Heart right ventricle (tissue), 16 donors: ENCODE measurements around the gene YPEL3. TPM values are rescaled to one million over a fixed set of nuclear protein-coding genes. Genes with fewer than 3 reads are reported as not detected.

Source experiments
- ATAC-seq, 8 donors: fragments of 200-7000 bp; cut with Tn5 transposase; one replicate each; pipeline ENCODE4 v1.9.1; 2020; ENCODE audit warnings: mild to moderate bottlenecking in 8 of 8, moderate library complexity in 8 of 8, moderate number of reproducible peaks in 1 of 8
- DNase-seq, 2 donors: peaks; one replicate each; pipeline ENCODE4 v3.0.0-alpha.2; 2020
- H3K27ac ChIP-seq, 10 donors: fragments of 200-600 bp; sonication (generic) in 2 of 10; one replicate each; pipeline versions ENCODE4 v1.5.0 to v1.8.0; 2020 to 2022; ENCODE audit warnings: mild to moderate bottlenecking in 3 of 10
- H3K27me3 ChIP-seq, 7 donors: fragments of 200-600 bp; one replicate each; pipeline ENCODE4 v1.8.0; 2021 to 2022; ENCODE audit warnings: mild to moderate bottlenecking in 2 of 7
- H3K36me3 ChIP-seq, 9 donors: fragments of 200-600 bp; sonication (generic) in 1 of 9; one replicate each; pipeline versions ENCODE4 v1.5.0 to v1.8.0; 2020 to 2022; ENCODE audit warnings: mild to moderate bottlenecking in 2 of 9
- H3K4me1 ChIP-seq, 9 donors: fragments of 200-600 bp; sonication (generic) in 1 of 9; one replicate each; pipeline versions ENCODE4 v1.5.0 to v1.8.0; 2020 to 2022; ENCODE audit warnings: mild to moderate bottlenecking in 4 of 9
- H3K4me3 ChIP-seq, 10 donors: fragments of 200-600 bp; sonication (generic) in 2 of 10; one replicate each; pipeline versions ENCODE4 v1.5.0 to v1.8.0; 2020 to 2022; ENCODE audit warnings: mild to moderate bottlenecking in 7 of 10, moderate library complexity in 2 of 10
- H3K9me3 ChIP-seq, 11 donors: fragments of 200-600 bp in 10 of 11; sonication (generic) in 2 of 11; one replicate each; pipeline versions ENCODE4 v1.5.0 to v1.8.0; 2013 to 2022; ENCODE audit warnings: mild to moderate bottlenecking in 2 of 11, control low read depth in 1 of 11, moderate library complexity in 1 of 11
- WGBS, 2 donors: extraction: QIAGEN DNeasy Blood & Tissue Kit; methylation state at CpG; one replicate each; pipeline ENCODE4 v1.1.7; 2013; ENCODE audit warnings: inconsistent platforms in 1 of 2; 5-methylcytosine and 5-hydroxymethylcytosine counted together
- intact Hi-C, 10 donors: fragments of 100-400 bp; cut with DNase I; formaldehyde crosslinking; loops; one replicate each; pipeline versions ENCODE4 v1.11.1 to v1.14.2; 2022
- polyA plus RNA-seq, 2 donors: library from polyadenylated mRNA; stranded (reverse); fragments of 200-250 nt; gene quantifications; one replicate each; pipeline ENCODE4 v1.2.3, GENCODE V29; 2013
- total RNA-seq, 10 donors: library from RNA; stranded (reverse); fragmentation: NEBNext Ultra II Directional in 3 of 10; extraction: Animal tissue kit (Norgen Biotek cat#: 25700) in 3 of 10; gene quantifications; one replicate each; pipeline versions ENCODE4 v1.2.1 to v1.2.4, GENCODE V29; 2021 to 2023
- TF ChIP-seq, protein P1 (sequence below), 9 donors: fragments of 200-600 bp; sonication (generic) in 2 of 9; IDR thresholded peaks; one replicate each; pipeline versions ENCODE4 v1.5.0 to v1.8.0; 2021 to 2022; ENCODE audit warnings: antibody characterized with exemption in 9 of 9, mild to moderate bottlenecking in 5 of 9, moderate library complexity in 1 of 9
- donor health status: Arrhythmogenic right ventricular cardiomyopathy.
- donor health status: ischemic (EF 13 %, LVEDD 7.1; RV severe dilation, severe dysfunction).
- donor health status: healthy with polysubstance abuse.
- donor health status: DM: no; HTN: yes; CAD: no.
- donor health status: DM: no; HTN: no; CAD: no.
- donor health status: ischemic (EF 25% LVEDD 6.9; RV normal size, moderate dysfunction).
- donor health status: ischemic (EF 25% LVEDD 5.7; RV mildly dilated, moderate dysfunction).
- donor health status: healthy.
- donor health status: DM: yes; HTN: yes; CAD: no.
- donor health status: Ischemic cardiomyopathy.
- donor health status: ischemic (EF 35%, LVEDD 5.7; RV mildly dilated, moderate dysfunction).
- donor health status: nonischemic (EF 11% LVEDD 7.7; RV severe dilation, severe dysfunction).
- donor health status: DM: yes; HTN: yes; CAD: no.
- donor health status: PGD.
- donor health status: ischemic (EF 29% LVEDD 5.4; RV normal size, mild dysfunction).
- donor health status: nonischemic (EF 23%, LVEDD 6.1; RV moderate dilation, normal function).

YPEL3 gene
- total and polyA plus RNA-seq, 12 donors = 31.5 to 203 (median 46.6) TPM

DNA sequence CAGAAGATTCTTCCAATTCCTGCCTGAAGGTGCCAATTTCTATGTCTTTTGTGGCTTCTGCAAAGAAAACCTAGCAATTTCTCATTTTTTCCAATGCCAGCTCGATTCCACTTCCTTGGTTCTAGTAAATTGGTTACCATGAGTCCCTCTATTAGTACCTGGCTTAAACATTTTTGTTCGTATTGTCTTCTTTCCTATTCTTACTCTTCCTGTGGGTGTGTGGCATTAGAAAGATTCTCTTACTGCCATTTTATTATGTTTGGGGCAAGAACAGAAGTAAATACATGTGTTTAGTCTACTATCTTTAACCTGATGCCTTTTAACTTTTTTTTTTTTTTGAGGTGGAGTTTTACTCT, 47.3 kb upstream of the YPEL3 start:
- Histone ChIP-seq H3K4me1 (peaks cover 0 to 21% (median 0%) of the 10 kb centered on the region in 9 donors), H3K27me3 (no peaks in the 10 kb centered on the region), H3K9me3 (no peaks in the 10 kb centered on the region), H3K27ac (no peak overlapping the region), H3K4me3 (no peak overlapping the region), H3K36me3 (no peaks in the 10 kb centered on the region)
- ATAC-seq = no peak
- TF ChIP-seq, protein P1, sequence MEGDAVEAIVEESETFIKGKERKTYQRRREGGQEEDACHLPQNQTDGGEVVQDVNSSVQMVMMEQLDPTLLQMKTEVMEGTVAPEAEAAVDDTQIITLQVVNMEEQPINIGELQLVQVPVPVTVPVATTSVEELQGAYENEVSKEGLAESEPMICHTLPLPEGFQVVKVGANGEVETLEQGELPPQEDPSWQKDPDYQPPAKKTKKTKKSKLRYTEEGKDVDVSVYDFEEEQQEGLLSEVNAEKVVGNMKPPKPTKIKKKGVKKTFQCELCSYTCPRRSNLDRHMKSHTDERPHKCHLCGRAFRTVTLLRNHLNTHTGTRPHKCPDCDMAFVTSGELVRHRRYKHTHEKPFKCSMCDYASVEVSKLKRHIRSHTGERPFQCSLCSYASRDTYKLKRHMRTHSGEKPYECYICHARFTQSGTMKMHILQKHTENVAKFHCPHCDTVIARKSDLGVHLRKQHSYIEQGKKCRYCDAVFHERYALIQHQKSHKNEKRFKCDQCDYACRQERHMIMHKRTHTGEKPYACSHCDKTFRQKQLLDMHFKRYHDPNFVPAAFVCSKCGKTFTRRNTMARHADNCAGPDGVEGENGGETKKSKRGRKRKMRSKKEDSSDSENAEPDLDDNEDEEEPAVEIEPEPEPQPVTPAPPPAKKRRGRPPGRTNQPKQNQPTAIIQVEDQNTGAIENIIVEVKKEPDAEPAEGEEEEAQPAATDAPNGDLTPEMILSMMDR (IDR thresholded peaks at IDR 0.05) = no peak
- no peak for DNase-seq
- WGBS, 2 donors = 57 to 65% methylated on average over 2 of the region's 2 CpGs
- intact Hi-C loops = no loop called here

DNA sequence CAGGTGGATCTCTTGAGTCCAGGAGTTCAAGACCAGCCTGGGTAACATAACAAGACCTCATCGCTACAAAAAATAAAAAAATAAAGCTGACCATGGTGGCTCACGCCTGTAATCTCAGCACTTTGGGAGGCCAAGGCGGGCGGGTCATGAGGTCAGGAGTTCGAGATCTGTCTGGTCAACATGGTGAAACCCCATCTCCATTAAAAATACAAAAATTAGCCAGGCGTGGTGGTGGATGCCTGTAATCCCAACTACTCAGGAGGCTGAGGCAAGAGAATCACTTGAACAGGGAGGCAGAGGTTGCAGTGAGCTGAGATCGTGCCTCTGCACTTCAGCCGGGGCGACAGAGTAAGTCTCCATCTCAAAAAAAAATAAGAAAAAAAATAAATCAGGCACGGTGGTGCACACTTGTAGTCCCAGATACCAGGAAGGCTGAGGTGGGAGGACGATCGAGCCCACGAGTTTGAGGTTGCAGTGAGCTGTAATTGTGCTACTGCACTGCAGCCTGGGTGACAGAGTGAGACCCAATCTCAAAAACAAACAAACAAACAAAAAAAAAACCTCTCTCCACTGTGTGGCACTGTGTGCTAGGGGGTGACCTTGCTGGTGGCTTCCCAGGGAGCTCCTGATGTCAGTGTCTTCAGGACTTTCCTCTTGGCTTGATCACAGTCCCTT, 46.8 kb upstream of the YPEL3 start:
- DNase-seq (no peak), ATAC-seq (no peak)
- Histone ChIP-seq H3K27me3 (no peaks in the 10 kb centered on the region), H3K36me3 (no peaks in the 10 kb centered on the region), H3K4me1 (peaks cover 0 to 25% (median 0%) of the 10 kb centered on the region in 9 donors), H3K27ac (no peak overlapping the region), H3K4me3 (no peak overlapping the region), H3K9me3 (no peaks in the 10 kb centered on the region)
- 84 to 88% methylated on average over 13 of the region's 13 CpGs for WGBS, 2 donors
- intact Hi-C loops = no loop called here
- TF ChIP-seq, protein P1 (IDR thresholded peaks at IDR 0.05) = peak in 2 of 9 donors; percentile 17 to 31

DNA sequence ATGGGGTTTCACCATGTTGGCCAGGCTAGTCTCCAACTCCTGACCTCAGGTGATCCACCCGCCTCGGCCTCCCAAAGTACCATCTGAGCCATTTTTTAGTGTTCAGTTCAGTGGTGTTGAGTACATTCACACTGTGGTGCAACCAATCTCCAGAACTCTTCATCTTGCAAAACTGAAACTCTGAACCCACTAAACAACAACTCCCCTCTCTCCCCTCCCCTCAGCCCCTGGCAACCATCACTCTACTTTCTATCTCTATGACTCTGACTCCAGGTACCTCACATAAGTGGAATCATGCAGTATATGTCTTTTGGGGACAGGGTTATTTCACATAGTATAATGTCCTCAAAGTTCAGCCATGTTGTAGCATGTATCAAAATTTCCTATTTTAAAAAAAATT, 45.7 kb upstream of the YPEL3 start:
- Histone ChIP-seq H3K27ac (no peak overlapping the region), H3K9me3 (no peaks in the 10 kb centered on the region), H3K27me3 (no peaks in the 10 kb centered on the region), H3K4me1 (peaks cover 0 to 32% (median 0%) of the 10 kb centered on the region in 9 donors), H3K4me3 (no peak overlapping the region), H3K36me3 (no peaks in the 10 kb centered on the region)
- TF ChIP-seq, protein P1 (IDR thresholded peaks at IDR 0.05) = no peak
- intact Hi-C loops = no loop called here
- ATAC-seq (no peak), DNase-seq (no peak)
- 86 to 94% methylated on average over 2 of the region's 2 CpGs for WGBS, 2 donors

DNA sequence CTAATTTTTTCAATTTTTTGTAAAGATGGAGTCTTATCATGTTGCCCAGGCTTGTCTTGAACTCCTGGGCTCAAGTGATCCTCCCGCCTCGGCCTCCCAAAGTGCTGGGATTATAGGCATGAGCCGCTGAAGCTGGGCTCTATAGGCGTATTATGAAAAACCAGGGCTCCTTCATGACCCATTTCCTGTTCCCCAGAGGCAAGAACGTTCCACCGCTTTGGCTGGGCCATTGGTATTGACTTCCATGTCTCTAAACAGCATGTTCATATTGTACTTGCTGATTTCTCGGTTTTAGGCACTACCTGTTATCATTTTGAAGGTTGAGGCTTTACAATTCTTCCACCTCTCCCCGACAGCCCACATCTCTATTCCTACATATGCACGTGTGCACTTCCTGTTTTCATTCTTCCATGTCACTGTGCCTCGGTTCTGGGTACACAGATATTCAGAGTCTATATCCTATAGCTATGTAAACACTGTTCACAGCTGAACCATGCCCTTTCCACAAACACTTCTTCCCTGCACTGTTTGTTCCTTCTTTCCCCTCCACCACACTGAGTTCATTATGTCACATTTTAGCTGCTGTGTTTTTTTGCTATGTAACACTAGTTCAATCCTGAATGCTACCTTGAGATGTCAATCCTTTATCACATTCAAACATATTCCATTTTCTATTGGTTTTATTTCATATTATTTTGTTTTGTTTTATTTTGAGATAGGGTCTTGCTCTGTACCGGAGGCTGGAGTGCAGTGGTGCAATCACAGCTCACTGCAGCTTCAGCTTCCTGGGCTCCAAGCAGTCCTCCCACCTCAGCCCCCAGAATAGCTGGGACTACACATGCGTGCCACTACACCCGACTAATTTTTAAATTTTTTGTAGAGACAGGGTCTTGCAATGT, 43.8 kb upstream of the YPEL3 start:
- TF ChIP-seq, protein P1 (IDR thresholded peaks at IDR 0.05) = no peak
- Histone ChIP-seq H3K9me3 (no peaks in the 10 kb centered on the region), H3K36me3 (no peaks in the 10 kb centered on the region), H3K27ac (peak overlapping the region in 1 of 10 donors; percentile 38), H3K4me3 (no peak overlapping the region), H3K27me3 (no peaks in the 10 kb centered on the region), H3K4me1 (peaks cover 0 to 35% (median 0%) of the 10 kb centered on the region in 9 donors)
- intact Hi-C loops = no loop called here
- no peak for DNase-seq
- no peak for ATAC-seq
- 75 to 76% methylated on average over 13 of the region's 13 CpGs for WGBS, 2 donors
